ENCODE measurements around the gene KLHL1. TPM values are rescaled to one million over a fixed set of nuclear protein-coding genes. Genes with fewer than 3 reads are reported as not detected.

The KLHL1 gene, protein sequence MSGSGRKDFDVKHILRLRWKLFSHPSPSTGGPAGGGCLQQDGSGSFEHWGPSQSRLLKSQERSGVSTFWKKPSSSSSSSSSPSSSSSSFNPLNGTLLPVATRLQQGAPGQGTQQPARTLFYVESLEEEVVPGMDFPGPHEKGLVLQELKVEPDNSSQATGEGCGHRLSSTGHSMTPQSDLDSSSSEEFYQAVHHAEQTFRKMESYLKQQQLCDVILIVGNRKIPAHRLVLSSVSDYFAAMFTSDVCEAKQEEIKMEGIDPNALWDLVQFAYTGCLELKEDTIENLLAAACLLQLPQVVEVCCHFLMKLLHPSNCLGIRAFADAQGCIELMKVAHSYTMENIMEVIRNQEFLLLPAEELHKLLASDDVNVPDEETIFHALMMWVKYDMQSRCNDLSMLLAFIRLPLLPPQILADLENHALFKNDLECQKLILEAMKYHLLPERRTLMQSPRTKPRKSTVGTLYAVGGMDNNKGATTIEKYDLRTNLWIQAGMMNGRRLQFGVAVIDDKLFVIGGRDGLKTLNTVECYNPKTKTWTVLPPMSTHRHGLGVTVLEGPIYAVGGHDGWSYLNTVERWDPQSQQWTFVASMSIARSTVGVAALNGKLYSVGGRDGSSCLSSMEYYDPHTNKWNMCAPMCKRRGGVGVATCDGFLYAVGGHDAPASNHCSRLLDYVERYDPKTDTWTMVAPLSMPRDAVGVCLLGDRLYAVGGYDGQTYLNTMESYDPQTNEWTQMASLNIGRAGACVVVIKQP
- total RNA-seq (2022; extraction: Qiagen RNA extraction) = not detected in 5 replicates

DNA sequence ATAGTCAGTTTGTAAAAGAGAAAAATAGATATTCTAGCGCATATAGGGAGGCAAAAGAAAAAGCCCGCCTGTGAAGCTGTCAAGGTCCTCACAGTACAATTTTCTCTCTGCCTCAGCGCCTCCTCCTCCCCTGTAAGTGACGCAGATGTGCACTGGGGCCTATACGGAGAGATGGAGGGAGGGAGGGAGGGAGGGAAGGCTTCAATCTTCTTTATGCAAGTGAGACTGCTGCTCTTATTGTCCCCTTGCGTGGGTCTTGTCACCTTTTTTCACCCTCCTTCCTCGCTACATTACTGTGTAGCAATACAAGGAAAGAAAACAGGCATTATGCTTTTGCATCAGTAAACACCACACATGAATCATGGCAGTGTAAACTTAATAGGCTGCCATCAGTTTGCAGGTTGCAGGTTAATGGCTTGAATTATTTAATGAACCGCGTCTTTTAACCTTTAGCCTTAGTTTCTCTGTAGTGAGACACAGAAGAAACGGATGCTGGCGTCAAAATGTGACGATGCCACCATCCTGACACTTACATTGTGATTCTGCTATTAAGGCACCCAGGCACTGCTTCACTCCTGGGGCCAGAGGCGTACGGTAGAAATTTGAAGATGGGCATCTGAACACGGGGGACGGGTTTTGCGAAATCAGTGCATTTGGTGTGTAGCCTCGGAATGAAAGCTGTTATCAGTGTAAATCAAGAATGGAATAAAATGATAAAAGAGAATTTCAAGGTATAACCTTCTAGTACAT is at the start of gene KLHL1:
Gene KLHL1 (minus strand): TSS at position 97 of the 750 bp plus-strand sequence. CDS start 753 bp downstream, outside the sequence.

DNA sequence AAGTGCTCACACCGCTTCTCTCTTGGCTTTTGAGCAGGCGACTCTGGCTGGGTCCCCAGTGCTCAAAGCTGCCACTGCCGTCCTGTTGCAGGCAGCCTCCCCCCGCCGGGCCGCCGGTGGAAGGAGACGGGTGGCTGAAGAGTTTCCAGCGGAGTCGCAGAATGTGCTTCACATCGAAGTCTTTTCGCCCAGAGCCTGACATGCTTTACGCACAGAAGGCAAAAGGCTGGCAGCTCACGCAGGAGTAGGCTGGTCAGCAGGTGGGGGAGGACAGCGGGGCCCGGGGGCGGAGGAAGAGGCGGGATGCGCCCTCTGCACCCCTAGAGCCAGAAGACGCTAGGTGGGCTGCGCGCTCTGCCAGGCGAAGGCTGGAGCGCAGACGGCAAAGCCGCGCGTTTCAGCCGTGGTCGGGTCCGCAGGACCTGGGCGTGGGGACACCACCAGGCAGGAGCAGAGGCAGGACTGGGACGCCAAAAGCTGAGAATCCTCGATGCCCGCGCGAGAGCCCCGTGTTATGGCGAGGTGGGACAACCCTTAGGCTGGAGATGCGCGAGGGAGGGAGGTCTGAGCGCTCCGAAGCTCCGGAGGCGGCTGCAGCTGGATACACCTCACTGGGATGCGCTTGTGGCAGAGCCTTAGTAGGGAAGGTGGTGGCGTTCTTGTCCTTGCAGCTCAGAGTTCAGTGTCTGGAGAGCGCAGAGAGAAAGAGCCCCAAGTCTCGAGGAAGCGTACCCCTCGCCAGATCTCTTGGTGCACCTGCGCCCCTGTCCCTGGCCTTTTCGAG is 562 bp downstream of the KLHL1 start, which contains the start of gene ATXN8OS:
Gene ATXN8OS (plus strand): TSS at position 329 of the 784 bp plus-strand sequence.

Other genes with a start within 250 kb of the KLHL1 start
- gene ATXN8OS, start 626 bp downstream of the KLHL1 start, total RNA-seq (2022; extraction: Qiagen RNA extraction) = not detected in 5 replicates